GM12878 (cell line): ENCODE measurements around the gene OTOGL. TPM values are rescaled to one million over a fixed set of nuclear protein-coding genes. Genes with fewer than 3 reads are reported as not detected.

Source experiments
- ATAC-seq: fragments of 200-7000 bp; cut with Tn5 transposase; 3 replicates; pipeline ENCODE4 v1.9.1; 2020; ENCODE audit warnings: mild to moderate bottlenecking, moderate library complexity
- BruUV-seq: library from RNA; stranded (reverse); fragments of 400-500 nt; replicated peaks from 2 replicates; lab custom pipeline; 2021; lab: Mats Ljungman, UMichigan
- CTCF ChIA-PET: fragments of 300-600 bp; sonication (Branson Sonifier 250); formaldehyde crosslinking; extraction: SDS; loops from one replicate; lab custom pipeline; 2021; ENCODE audit warnings: inconsistent platforms; lab: Yijun Ruan, JAX
- POLR2A ChIA-PET: fragments of 350-600 bp; formaldehyde crosslinking; extraction: SDS; loops from one replicate; lab custom pipeline; 2021; ENCODE audit warnings: inconsistent platforms; lab: Charles Lee
- RAD21 ChIA-PET: fragments of 300-600 bp; sonication (Branson Sonifier 250); formaldehyde crosslinking; loops from one replicate; lab custom pipeline; 2023; ENCODE audit warnings: antibody characterized with exemption; ENCODE audit not compliant: unreplicated experiment; lab: Charles Lee
- SMC1A ChIA-PET: fragments of 300-600 bp; sonication (Branson Sonifier 250); formaldehyde crosslinking; loops from one replicate; lab custom pipeline; 2023; ENCODE audit not compliant: unreplicated experiment, uncharacterized antibody; lab: Charles Lee
- DNase-seq: peaks from one replicate; pipeline ENCODE4 v3.0.0-alpha.2; 2011; ENCODE audit warnings: low read depth, low spot score
- FAIRE-seq: peaks from 3 replicates; lab custom pipeline; 2011; peaks lifted over from hg19 to GRCh38; lab: Jason Lieb, UNC
- H2AFZ ChIP-seq: 2 replicates; pipeline ENCODE4 v1.6.0; 2011; ENCODE audit warnings: low read depth, low read length, control low read depth; ENCODE audit not compliant: control insufficient read depth
- H3K27ac ChIP-seq: 2 replicates; pipeline ENCODE4 v1.5.1; 2011; ENCODE audit warnings: control low read depth; ENCODE audit not compliant: control insufficient read depth, insufficient read depth
- H3K27me3 ChIP-seq, 2 experiments: replicated peaks in 1 of 2; 2 replicates each; pipeline versions ENCODE4 v1.6.0 to v1.6.1; 2011; ENCODE audit warnings: low read length in 1 of 2; ENCODE audit not compliant: control insufficient read depth in 2 of 2, insufficient read depth in 2 of 2
- H3K36me3 ChIP-seq, 2 experiments: 2 replicates each; pipeline ENCODE4 v1.5.1; 2011; ENCODE audit warnings: low read length in 1 of 2; ENCODE audit not compliant: control insufficient read depth in 2 of 2, insufficient read depth in 2 of 2
- H3K4me1 ChIP-seq: 2 replicates; pipeline ENCODE4 v1.6.1; 2011; ENCODE audit warnings: mild to moderate bottlenecking, low read length, moderate library complexity, mixed read lengths; ENCODE audit not compliant: control insufficient read depth, insufficient read depth
- H3K4me2 ChIP-seq: 2 replicates; pipeline ENCODE4 v1.6.0; 2011; ENCODE audit warnings: control low read depth; ENCODE audit not compliant: control insufficient read depth, insufficient read depth
- H3K4me3 ChIP-seq: fragments of 200-600 bp; sonication (generic); 2 replicates; pipeline ENCODE4 v1.5.1; 2016
- H3K79me2 ChIP-seq: 2 replicates; pipeline ENCODE4 v1.6.0; 2011; ENCODE audit warnings: low read length; ENCODE audit not compliant: control insufficient read depth, insufficient read depth
- H3K9ac ChIP-seq: 2 replicates; pipeline ENCODE4 v1.8.0; 2011; ENCODE audit warnings: low read length, control low read depth, mixed read lengths; ENCODE audit not compliant: control insufficient read depth, insufficient read depth
- H3K9me3 ChIP-seq: replicated peaks from 3 replicates; pipeline ENCODE4 v1.5.1; 2011; ENCODE audit warnings: mild to moderate bottlenecking, low read length; ENCODE audit not compliant: control insufficient read depth, insufficient read depth
- H4K20me1 ChIP-seq: 2 replicates; pipeline ENCODE4 v1.6.0; 2011; ENCODE audit not compliant: control insufficient read depth, insufficient read depth
- BCLAF1 ChIP-seq: fragments of 450-650 bp; IDR thresholded peaks from 2 replicates; pipeline ENCODE4 v1.6.1; 2017; ENCODE audit warnings: antibody characterized with exemption, mild to moderate bottlenecking, moderate library complexity
- FOS ChIP-seq: IDR thresholded peaks from 3 replicates; pipeline ENCODE4 v1.6.1; 2011; ENCODE audit warnings: borderline replicate concordance; ENCODE audit not compliant: insufficient read length; ENCODE audit errors: extremely low read depth
- MEF2B ChIP-seq: fragments of 450-650 bp; IDR thresholded peaks from 2 replicates; pipeline ENCODE4 v1.6.1; 2018; ENCODE audit warnings: mild to moderate bottlenecking, moderate library complexity; ENCODE audit not compliant: partially characterized antibody, poor library complexity, severe bottlenecking
- PKNOX1 ChIP-seq: fragments of 450-650 bp; IDR thresholded peaks from 2 replicates; pipeline ENCODE4 v1.6.1; 2016; ENCODE audit warnings: mild to moderate bottlenecking
- SMAD1 ChIP-seq: fragments of 450-650 bp; IDR thresholded peaks from 2 replicates; pipeline ENCODE4 v1.6.1; 2018; ENCODE audit warnings: mild to moderate bottlenecking, low read depth; ENCODE audit not compliant: partially characterized antibody
- SREBF1 ChIP-seq: IDR thresholded peaks from 2 replicates; pipeline ENCODE4 v1.6.1; 2012; ENCODE audit warnings: mild to moderate bottlenecking, low read length
- WGBS: methylation state at CpG from one replicate; pipeline ENCODE4 v1.1.6; 2016; ENCODE audit warnings: low lambda C conversion rate; ENCODE audit not compliant: insufficient replicate concordance, insufficient coverage; ENCODE audit errors: missing lambda C conversion rate; 5-methylcytosine and 5-hydroxymethylcytosine counted together
- in situ Hi-C: fragments of 300-500 bp; cut with MboI; formaldehyde crosslinking; loops from 9 replicates; pipeline ENCODE4 v1.14.3; 2018; ENCODE audit warnings: mixed read lengths
- intact Hi-C: fragments of 100-400 bp; cut with micrococcal nuclease; formaldehyde crosslinking; loops from one replicate; pipeline ENCODE4 v1.14.2; 2022; ENCODE audit not compliant: unreplicated experiment
- polyA plus RNA-seq, 11 experiments: library from polyadenylated mRNA; depleted of rRNA in 4 of 11; unstranded in 6 of 11; stranded (reverse) in 5 of 11; fragments of >200 nt; fragmentation: Nextera tagmentation in 4 of 11; fragmentation: Illumina TruSeq in 1 of 11; extraction: Ambion mirVana in 4 of 11; extraction: Trizol in 1 of 11; gene quantifications; 1 replicate in 1 of 11; 2 replicates in 10 of 11; pipeline versions ENCODE4 v1.2.1 to v1.2.3, GENCODE V29; 2011 to 2016; ENCODE audit warnings: inconsistent platforms in 2 of 11, missing spikeins in 2 of 11, low read depth in 1 of 11
- total RNA-seq, 4 experiments: library from RNA; depleted of rRNA in 3 of 4; stranded (reverse); fragments of >200 nt in 3 of 4; fragmentation: Illumina TruSeq in 1 of 4; extraction: Trizol in 1 of 4; gene quantifications; 2 replicates each; pipeline versions ENCODE4 v1.2.1 to v1.2.3, GENCODE V29; 2013 to 2021

Gene OTOGL
- total and polyA plus RNA-seq, 10 of the 15 experiments (the other 5 are each of a cell fraction or from before 2014, with no cell fraction given): 0.04 to 3.7 (median 0.27) TPM

GRCh38 chr12:80404629-80405028, 305.3 kb downstream of the OTOGL start:
- CTCF ChIA-PET: interaction anchor here (2.0 kb wide), 1 partner anchor 9 kb away, joined by 8 read pairs; no protein-coding TSS in a partner anchor
- Histone ChIP-seq H4K20me1 (no peaks in the 10 kb centered on the region), H3K4me2 (no peak overlapping the region), H3K79me2 (no peaks in the 10 kb centered on the region), H3K9me3 (no peaks in the 10 kb centered on the region), H3K9ac (no peak overlapping the region), H3K4me1 (no peaks in the 10 kb centered on the region), H3K27me3 (no peaks in the 10 kb centered on the region; a peak in 1 of 4 replicates), H3K4me3 (no peak overlapping the region), H3K27ac (no peak overlapping the region), H3K36me3 (no peaks in the 10 kb centered on the region), H2AFZ (no peak overlapping the region)
- no peak for FAIRE-seq
- 3% methylated on average over 2 of the region's 2 CpGs for WGBS
- in situ Hi-C loops (no loop called here), intact Hi-C loops (no loop called here)
- SMC1A ChIA-PET: no interaction called here
- POLR2A ChIA-PET: no interaction called here
- RAD21 ChIA-PET: no interaction called here
- TF ChIP-seq PKNOX1 (no peak), SREBF1 (no peak), BCLAF1 (no peak), MEF2B (no peak), SMAD1 (no peak), FOS (no peak)
- no peak for ATAC-seq
- BruUV-seq: no TSS peak
- DNase-seq: no peak
